Natural killer cell (primary cell): ENCODE data around the gene FBXO31. TPM values are rescaled to one million over a fixed set of nuclear protein-coding genes. Genes with fewer than 3 reads are reported as not detected.

Source experiments
- ATAC-seq, 3 donors: fragments of 150-1000 bp in 2 of 3; fragments of 200-7000 bp in 1 of 3; cut with Tn5 transposase; 1 replicate in 1 of 3; 2 replicates in 2 of 3; pipeline ENCODE4 v1.10.0; 2021; ENCODE audit warnings: mild to moderate bottlenecking in 2 of 3, moderate library complexity in 2 of 3
- DNase-seq, 2 donors: peaks; one replicate each; pipeline versions ENCODE4 v3.0.0 to v3.0.0-alpha.2; 2013 to 2021; ENCODE audit warnings: mixed read lengths in 1 of 2
- H3K27ac ChIP-seq: one replicate; pipeline ENCODE4 v1.5.1; 2013; ENCODE audit warnings: mild to moderate bottlenecking, low read length
- H3K27me3 ChIP-seq: one replicate; pipeline ENCODE4 v1.6.1; 2013; ENCODE audit warnings: low read length; ENCODE audit not compliant: control insufficient read depth, insufficient read depth
- H3K36me3 ChIP-seq: one replicate; pipeline ENCODE4 v1.6.1; 2013; ENCODE audit warnings: low read length; ENCODE audit not compliant: control insufficient read depth, insufficient read depth
- H3K4me1 ChIP-seq: one replicate; pipeline ENCODE4 v1.6.1; 2013; ENCODE audit warnings: low read length; ENCODE audit not compliant: control insufficient read depth, insufficient read depth
- H3K4me3 ChIP-seq: one replicate; pipeline ENCODE4 v1.5.1; 2013; ENCODE audit warnings: low read length
- H3K9me3 ChIP-seq: one replicate; pipeline ENCODE4 v1.6.1; 2013; ENCODE audit warnings: low read length; ENCODE audit not compliant: control insufficient read depth, insufficient read depth
- H3K27ac Mint-ChIP-seq, 2 donors: one replicate each; pipeline ENCODE4 v1.8.0; 2022; ENCODE audit warnings: mild to moderate bottlenecking in 2 of 2, mixed read lengths in 2 of 2, moderate library complexity in 1 of 2
- H3K27me3 Mint-ChIP-seq, 2 donors: one replicate each; pipeline ENCODE4 v1.8.0; 2022; ENCODE audit warnings: low read depth in 2 of 2, mixed read lengths in 2 of 2
- H3K36me3 Mint-ChIP-seq: one replicate; pipeline ENCODE4 v1.8.0; 2022; ENCODE audit warnings: mixed read lengths
- H3K4me1 Mint-ChIP-seq, 2 donors: one replicate each; pipeline ENCODE4 v1.8.0; 2022; ENCODE audit warnings: mixed read lengths in 2 of 2
- H3K4me3 Mint-ChIP-seq: one replicate; pipeline ENCODE4 v1.8.0; 2022; ENCODE audit warnings: mild to moderate bottlenecking, moderate library complexity, mixed read lengths
- H3K9me3 Mint-ChIP-seq, 2 donors: one replicate each; pipeline ENCODE4 v1.8.0; 2022; ENCODE audit warnings: mixed read lengths in 2 of 2
- CTCF ChIP-seq: fragments of 200-600 bp; IDR thresholded peaks from one replicate; pipeline ENCODE4 v1.8.0; 2022; ENCODE audit warnings: antibody characterized with exemption
- WGBS: methylation state at CpG from one replicate; pipeline ENCODE4 v1.1.7; 2013; ENCODE audit warnings: missing lambda C conversion rate; ENCODE audit not compliant: insufficient coverage; 5-methylcytosine and 5-hydroxymethylcytosine counted together
- intact Hi-C: fragments of 100-400 bp; cut with micrococcal nuclease; formaldehyde crosslinking; loops from one replicate; pipeline ENCODE4 v1.14.2; 2022
- total RNA-seq, 4 donors: library from RNA; stranded (reverse); fragments of 120-200 nt in 1 of 4; gene quantifications; one replicate each; pipeline versions ENCODE4 v1.2.3 to v1.2.4, GENCODE V29; 2013 to 2022

The FBXO31 gene
- total RNA-seq, 3 donors from 2014 or later (not counting 1 experiment from before 2014, with no cell fraction given) = 32.2 to 47.2 (median 37.6) TPM

GRCh38 chr16:87411375-87412271 lies 28.0 kb upstream of the FBXO31 start:
- ATAC-seq = no peak
- H3K27ac Mint-ChIP-seq = no peak overlapping the region
- Histone ChIP-seq H3K36me3 (peaks cover 24% of the 10 kb centered on the region), H3K27ac (no peak overlapping the region), H3K9me3 (no peaks in the 10 kb centered on the region), H3K4me1 (no peaks in the 10 kb centered on the region), H3K27me3 (no peaks in the 10 kb centered on the region), H3K4me3 (no peak overlapping the region)
- WGBS = 96% methylated on average over 49 of the region's 49 CpGs
- peaks cover 14% of the 10 kb centered on the region for H3K36me3 Mint-ChIP-seq
- TF ChIP-seq CTCF = no peak
- no peaks in the 10 kb centered on the region for H3K27me3 Mint-ChIP-seq
- H3K9me3 Mint-ChIP-seq = no peaks in the 10 kb centered on the region
- H3K4me1 Mint-ChIP-seq = no peaks in the 10 kb centered on the region
- H3K4me3 Mint-ChIP-seq = no peak overlapping the region
- intact Hi-C loops = no loop called here
- no peak for DNase-seq

- H3K36me3 ChIP-seq = peaks cover 28% of the 10 kb centered on the region
- TF ChIP-seq CTCF = no peak
- Mint-ChIP-seq H3K27me3 (no peaks in the 10 kb centered on the region), H3K27ac (peak overlapping the region in 1 of 2 donors; percentile 36), H3K4me1 (no peaks in the 10 kb centered on the region), H3K36me3 (peaks cover 14% of the 10 kb centered on the region), H3K4me3 (no peak overlapping the region), H3K9me3 (no peaks in the 10 kb centered on the region)
- DNase-seq (no peak), ATAC-seq (no peak)
- no peaks in the 10 kb centered on the region for H3K27me3 ChIP-seq
- no peak overlapping the region for H3K27ac ChIP-seq
- 96% methylated on average over 14 of the region's 14 CpGs for WGBS
- H3K4me3 ChIP-seq = no peak overlapping the region
- H3K4me1 ChIP-seq = no peaks in the 10 kb centered on the region
- no peaks in the 10 kb centered on the region for H3K9me3 ChIP-seq
- intact Hi-C loops = no loop called here
Observed at GRCh38 chr16:87410968-87411367, 27.4 kb upstream of the FBXO31 start.

GRCh38 chr16:87410530-87410929 lies 27.0 kb upstream of the FBXO31 start:
- 94% methylated on average over 11 of the region's 11 CpGs for WGBS
- H3K27me3 ChIP-seq = no peaks in the 10 kb centered on the region
- H3K4me3 ChIP-seq = no peak overlapping the region
- TF ChIP-seq CTCF = no peak
- Mint-ChIP-seq H3K27ac (peak overlapping the region in 1 of 2 donors; percentile 36), H3K36me3 (peaks cover 14% of the 10 kb centered on the region), H3K9me3 (no peaks in the 10 kb centered on the region), H3K4me1 (no peaks in the 10 kb centered on the region), H3K27me3 (no peaks in the 10 kb centered on the region), H3K4me3 (no peak overlapping the region)
- intact Hi-C loops = no loop called here
- no peak for DNase-seq
- H3K4me1 ChIP-seq = no peaks in the 10 kb centered on the region
- ATAC-seq = no peak
- no peak overlapping the region for H3K27ac ChIP-seq
- no peaks in the 10 kb centered on the region for H3K9me3 ChIP-seq
- H3K36me3 ChIP-seq = peaks cover 28% of the 10 kb centered on the region
